AG04449 (cell line): ENCODE results near the gene GJB1.

ENCODE experiments used
- CTCF ChIA-PET: fragments of 350-600 bp; formaldehyde crosslinking; extraction: SDS; loops from one replicate; lab custom pipeline; 2021; ENCODE audit warnings: antibody characterized with exemption; lab: Yijun Ruan, JAX
- POLR2A ChIA-PET: fragments of 400-600, 350-600 bp; formaldehyde crosslinking; extraction: SDS; loops from one replicate; lab custom pipeline; 2020; ENCODE audit warnings: antibody characterized with exemption, inconsistent platforms; lab: Yijun Ruan, JAX
- DNase-seq: peaks from one replicate; pipeline ENCODE4 v3.0.0-alpha.2; 2010; ENCODE audit warnings: low read depth, low spot score
- H3K4me3 ChIP-seq: 2 replicates; pipeline ENCODE4 v1.5.1; 2011; ENCODE audit warnings: low read depth, mild to moderate bottlenecking, control low read depth, low read length
- CTCF ChIP-seq: IDR thresholded peaks from one replicate; pipeline ENCODE4 v1.5.1; 2011; ENCODE audit warnings: mild to moderate bottlenecking, moderate library complexity, low read length, control low read depth, inconsistent platforms; ENCODE audit not compliant: insufficient read depth; ENCODE audit errors: missing control alignments

GJB1 gene

GRCh38 chrX:71181558-71181909, 41.5 kb upstream of the GJB1 start:
- no peak for DNase-seq
- POLR2A ChIA-PET, result interaction anchor here (1.8 kb wide), 1 partner anchor 184 kb away, joined by 7 read pairs; the partner anchor contains the start of gene TAF1
- CTCF ChIA-PET, result interaction anchor here (0.6 to 7.7 kb wide), 5 partner anchors 9 to 409 kb away, joined by 3 to 90 read pairs (median 4); no protein-coding TSS in a partner anchor
- H3K4me3 ChIP-seq, result peak overlapping the region; percentile 53
- no peak for TF ChIP-seq CTCF

DNA sequence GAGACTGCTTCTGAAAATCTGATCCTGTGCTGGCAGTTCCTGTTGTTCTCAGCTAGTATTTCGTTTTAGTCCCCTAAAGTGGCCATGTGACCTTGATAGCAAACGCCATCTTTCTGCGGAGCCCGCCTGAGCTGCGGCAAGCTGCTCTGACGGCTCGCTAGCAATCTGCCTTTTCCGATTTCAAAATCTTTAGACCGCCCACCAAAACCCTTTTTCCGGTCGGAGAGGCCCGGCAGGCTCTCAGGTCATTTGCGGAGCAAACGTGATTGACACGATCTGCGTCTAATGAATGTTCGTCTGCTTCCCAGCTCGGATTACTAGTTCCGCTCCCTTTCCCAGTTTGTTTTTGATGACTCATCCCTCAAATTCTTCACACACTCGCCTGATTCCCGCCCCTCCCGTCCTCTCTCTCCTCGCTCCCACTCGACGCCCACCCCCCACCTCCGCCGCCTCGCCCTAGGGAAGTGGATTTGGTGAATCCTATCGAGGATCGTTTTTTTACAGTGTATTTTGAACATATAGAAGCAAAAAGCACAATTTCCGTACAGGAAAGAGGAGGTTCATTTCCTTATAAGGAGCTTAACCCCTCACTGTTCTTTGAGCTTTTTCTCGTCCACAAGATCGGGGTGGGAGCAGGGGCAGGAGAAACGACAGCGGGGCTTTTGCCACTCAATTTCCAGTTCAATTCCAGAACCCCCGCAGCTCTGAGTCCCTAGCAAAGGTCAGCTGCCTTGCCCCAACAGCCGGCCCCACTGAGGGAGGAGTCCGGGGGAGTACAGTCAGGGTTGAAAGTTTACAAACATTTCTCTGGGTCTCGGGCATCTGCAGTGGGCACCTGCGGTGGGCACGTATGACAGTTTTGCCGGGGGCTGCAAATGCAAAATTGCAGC, 40.9 kb upstream of the GJB1 start:
- CTCF ChIA-PET, result interaction anchor here (0.6 to 7.7 kb wide), 5 partner anchors 9 to 212 kb away, joined by 3 to 90 read pairs (median 4); no protein-coding TSS in a partner anchor
- POLR2A ChIA-PET, result interaction anchor here (0.6 to 1.8 kb wide), 5 partner anchors 14 to 184 kb away, joined by 3 to 7 read pairs (median 3); partner anchors contain the start of genes NONO and TAF1
- H3K4me3 ChIP-seq, result peak overlapping the region; percentile 53
- DNase-seq, result peak; percentile 86
- TF ChIP-seq CTCF, result no peak

DNA sequence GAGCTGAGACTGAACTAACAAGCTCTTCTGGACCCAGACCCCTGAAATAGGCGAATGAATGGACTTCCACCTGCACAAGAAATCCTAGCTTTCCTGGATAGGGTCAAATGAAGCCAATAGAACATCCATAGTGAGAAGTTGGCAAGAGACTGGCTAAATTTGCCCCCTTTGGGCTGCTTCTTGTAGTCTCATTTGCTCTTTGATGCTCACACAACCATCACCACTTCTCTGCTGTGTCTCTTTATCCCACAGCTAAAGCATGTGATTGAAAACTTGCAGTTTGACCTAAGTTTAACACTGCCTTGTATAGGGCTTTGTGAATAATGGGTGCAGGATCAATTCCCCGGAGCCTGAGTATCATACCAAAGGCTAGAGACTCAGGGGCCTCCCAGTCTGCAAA, 40.2 kb upstream of the GJB1 start:
- ChIA-PET CTCF (interaction anchor here (1.6 to 7.7 kb wide), 2 partner anchors 14 to 213 kb away, joined by 3 to 90 read pairs; no protein-coding TSS in a partner anchor), POLR2A (interaction anchor here (0.8 to 1.8 kb wide), 3 partner anchors 72 to 183 kb away, joined by 3 to 7 read pairs (median 3); partner anchors contain the start of genes NONO and TAF1)
- no peak for TF ChIP-seq CTCF
- no peak for DNase-seq
- no peak overlapping the region for H3K4me3 ChIP-seq

DNA sequence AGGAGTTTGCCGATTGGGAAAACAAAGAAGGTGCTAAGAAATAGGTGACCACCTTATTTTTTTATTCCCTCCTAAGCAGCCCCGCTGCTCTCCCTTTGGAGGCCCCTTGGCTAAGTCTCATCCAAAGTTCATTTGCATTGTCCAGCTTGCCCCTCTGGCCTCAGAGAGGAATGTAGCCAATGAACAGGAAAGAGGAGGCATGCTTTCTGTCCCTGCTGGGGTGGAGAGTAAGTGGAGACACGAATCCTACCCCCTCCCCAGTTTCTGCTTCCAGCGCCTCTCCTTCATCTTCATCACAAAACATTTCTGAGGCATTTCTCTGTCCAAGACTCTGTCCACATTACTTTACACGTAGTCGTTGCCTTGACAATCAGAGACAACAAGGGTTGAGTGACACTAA, 39.7 kb upstream of the GJB1 start:
- ChIA-PET CTCF (interaction anchor here (1.4 to 7.7 kb wide), 3 partner anchors 13 to 731 kb away, joined by 3 to 90 read pairs (median 3); no protein-coding TSS in a partner anchor), POLR2A (interaction anchor here (0.8 kb wide), 1 partner anchor 71 kb away, joined by 3 read pairs; no protein-coding TSS in a partner anchor)
- no peak for DNase-seq
- TF ChIP-seq CTCF, result no peak
- no peak overlapping the region for H3K4me3 ChIP-seq

- TF ChIP-seq CTCF, result no peak
- no peak overlapping the region for H3K4me3 ChIP-seq
- ChIA-PET CTCF (interaction anchor here (1.4 kb wide), 1 partner anchor 732 kb away, joined by 3 read pairs; no protein-coding TSS in a partner anchor), POLR2A (no interaction called here)
- DNase-seq, result no peak
Observed at GRCh38 chrX:71184092-71184491, 38.9 kb upstream of the GJB1 start.
